Hepatocyte (in vitro differentiated cells): Measurements from ENCODE around the gene LASP1. TPM values are rescaled to one million over a fixed set of nuclear protein-coding genes. Genes with fewer than 3 reads are reported as not detected.

Source experiments
- DNase-seq: peaks from one replicate; pipeline ENCODE4 v3.0.0-alpha.2; 2016; ENCODE audit warnings: low spot score
- H2AFZ ChIP-seq: fragments of 200-600 bp; sonication (generic); 2 replicates; pipeline ENCODE4 v1.6.0; 2016; ENCODE audit warnings: antibody characterized with exemption, mild to moderate bottlenecking
- H3K27ac ChIP-seq: fragments of 200-600 bp; sonication (generic); 2 replicates; pipeline ENCODE4 v1.5.1; 2016; ENCODE audit warnings: mild to moderate bottlenecking
- H3K27me3 ChIP-seq: fragments of 200-600 bp; sonication (generic); 2 replicates; pipeline ENCODE4 v1.6.1; 2016
- H3K36me3 ChIP-seq: fragments of 200-600 bp; sonication (generic); replicated peaks from 2 replicates; pipeline ENCODE4 v1.5.1; 2016; ENCODE audit warnings: low read depth; ENCODE audit not compliant: insufficient read depth
- H3K4me1 ChIP-seq: fragments of 200-600 bp; sonication (generic); 2 replicates; pipeline ENCODE4 v1.5.1; 2016; ENCODE audit warnings: mild to moderate bottlenecking, moderate library complexity; ENCODE audit not compliant: insufficient read depth
- H3K4me2 ChIP-seq: fragments of 200-600 bp; sonication (generic); 2 replicates; pipeline ENCODE4 v1.6.0; 2016
- H3K4me3 ChIP-seq: fragments of 200-600 bp; sonication (generic); 2 replicates; pipeline ENCODE4 v1.5.1; 2016; ENCODE audit warnings: mild to moderate bottlenecking
- H3K79me2 ChIP-seq: fragments of 200-600 bp; sonication (generic); 2 replicates; pipeline ENCODE4 v1.6.0; 2017; ENCODE audit warnings: mild to moderate bottlenecking
- H3K9me2 ChIP-seq: fragments of 200-600 bp; sonication (generic); replicated peaks from 2 replicates; pipeline ENCODE4 v1.6.0; 2017; ENCODE audit warnings: mild to moderate bottlenecking; ENCODE audit not compliant: insufficient read depth
- H3K9me3 ChIP-seq: fragments of 200-600 bp; sonication (generic); 2 replicates; pipeline ENCODE4 v1.5.1; 2016; ENCODE audit warnings: low read depth, mild to moderate bottlenecking
- H4K20me1 ChIP-seq: fragments of 200-600 bp; sonication (generic); 2 replicates; pipeline ENCODE4 v1.6.0; 2016; ENCODE audit warnings: mild to moderate bottlenecking; ENCODE audit not compliant: insufficient read depth, poor library complexity, severe bottlenecking
- CTCF ChIP-seq: fragments of 200-600 bp; sonication (generic); IDR thresholded peaks from 2 replicates; pipeline ENCODE4 v1.5.1; 2016; ENCODE audit warnings: antibody characterized with exemption, mild to moderate bottlenecking; ENCODE audit not compliant: poor library complexity
- EZH2 ChIP-seq: fragments of 200-600 bp; sonication (generic); IDR thresholded peaks from 2 replicates; pipeline ENCODE4 v1.6.1; 2016; ENCODE audit warnings: antibody characterized with exemption, mild to moderate bottlenecking, borderline replicate concordance
- EZH2phosphoT487 ChIP-seq: fragments of 200-600 bp; sonication (generic); IDR thresholded peaks from one replicate; pipeline ENCODE4 v1.6.1; 2018; ENCODE audit warnings: antibody characterized with exemption, mild to moderate bottlenecking, low read depth, moderate library complexity; ENCODE audit not compliant: unreplicated experiment, severe bottlenecking
- WGBS: methylation state at CpG from one replicate; pipeline ENCODE4 v1.1.6; 2016; ENCODE audit warnings: low lambda C conversion rate; ENCODE audit errors: missing lambda C conversion rate; 5-methylcytosine and 5-hydroxymethylcytosine counted together
- polyA plus RNA-seq: library from polyadenylated mRNA; unstranded; fragments of >200 nt; fragmentation: Nextera tagmentation; extraction: Ambion mirVana; gene quantifications from 2 replicates; pipeline ENCODE4 v1.2.1, GENCODE V29; 2016
- total RNA-seq: library from RNA; depleted of rRNA; stranded (reverse); fragments of >200 nt; gene quantifications from 2 replicates; pipeline ENCODE4 v1.2.3, GENCODE V29; 2014

The LASP1 gene
- total and polyA plus RNA-seq, 2 experiments from 2014 or later: 141 to 238 TPM

GRCh38 chr17:38898291-38898679, 28.4 kb downstream of the LASP1 start:
- Histone ChIP-seq H3K27ac (peak overlapping the region; percentile 69), H3K9me3 (no peaks in the 10 kb centered on the region), H3K4me1 (peaks cover 35% of the 10 kb centered on the region), H3K4me3 (no peak overlapping the region), H3K4me2 (no peak overlapping the region), H2AFZ (no peak overlapping the region), H3K79me2 (peaks cover 78% of the 10 kb centered on the region), H3K27me3 (no peaks in the 10 kb centered on the region), H3K36me3 (no peaks in the 10 kb centered on the region), H3K9me2 (no peaks in the 10 kb centered on the region), H4K20me1 (peaks cover 71% of the 10 kb centered on the region)
- DNase-seq: no peak
- TF ChIP-seq CTCF (no peak), EZH2 (no peak), EZH2phosphoT487 (no peak)
- 76% methylated on average over 9 of the region's 9 CpGs for WGBS

GRCh38 chr17:38898812-38899348, 29.0 kb downstream of the LASP1 start:
- TF ChIP-seq EZH2: no peak
- TF ChIP-seq CTCF: no peak
- TF ChIP-seq EZH2phosphoT487: no peak
- peaks cover 35% of the 10 kb centered on the region for H3K4me1 ChIP-seq
- no peaks in the 10 kb centered on the region for H3K36me3 ChIP-seq
- no peaks in the 10 kb centered on the region for H3K27me3 ChIP-seq
- peaks cover 78% of the 10 kb centered on the region for H3K79me2 ChIP-seq
- peak overlapping the region; percentile 69 for H3K27ac ChIP-seq
- no peak overlapping the region for H3K4me3 ChIP-seq
- DNase-seq: no peak
- H3K9me3 ChIP-seq: no peaks in the 10 kb centered on the region
- peaks cover 69% of the 10 kb centered on the region for H4K20me1 ChIP-seq
- H3K9me2 ChIP-seq: no peaks in the 10 kb centered on the region
- H3K4me2 ChIP-seq: no peak overlapping the region
- WGBS: 96% methylated on average over 7 of the region's 11 CpGs
- H2AFZ ChIP-seq: no peak overlapping the region

- no peak for TF ChIP-seq EZH2
- TF ChIP-seq CTCF: no peak
- TF ChIP-seq EZH2phosphoT487: no peak
- Histone ChIP-seq H3K4me1 (peaks cover 35% of the 10 kb centered on the region), H2AFZ (no peak overlapping the region), H3K9me3 (no peaks in the 10 kb centered on the region), H3K27ac (peak overlapping the region; percentile 65), H3K36me3 (no peaks in the 10 kb centered on the region), H3K9me2 (no peaks in the 10 kb centered on the region), H3K4me3 (no peak overlapping the region), H3K27me3 (no peaks in the 10 kb centered on the region), H4K20me1 (peaks cover 70% of the 10 kb centered on the region), H3K4me2 (no peak overlapping the region), H3K79me2 (peaks cover 80% of the 10 kb centered on the region)
- 93% methylated on average over 5 of the region's 5 CpGs for WGBS
- no peak for DNase-seq
Observed at GRCh38 chr17:38899421-38899820, 29.6 kb downstream of the LASP1 start.
